ENCODE data around the gene CDKAL1.

DNA sequence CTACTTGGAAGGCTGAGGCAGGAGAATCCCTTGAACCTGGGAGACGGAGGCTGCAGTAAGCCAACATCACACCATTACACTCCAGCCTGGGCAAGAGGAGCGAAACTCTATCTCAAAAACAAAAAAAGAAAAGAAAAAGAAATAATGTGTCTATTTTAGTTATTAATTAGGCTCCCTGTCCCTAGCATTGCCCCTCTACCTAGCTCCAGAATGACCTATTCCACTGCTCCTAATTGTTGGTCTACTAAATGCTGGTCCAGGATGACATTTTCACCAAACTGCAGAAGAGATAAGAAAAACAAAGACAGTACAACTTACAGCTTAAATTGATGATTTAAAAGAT lies 629.6 kb downstream of the CDKAL1 start:
- TF ChIP-seq, protein P1, sequence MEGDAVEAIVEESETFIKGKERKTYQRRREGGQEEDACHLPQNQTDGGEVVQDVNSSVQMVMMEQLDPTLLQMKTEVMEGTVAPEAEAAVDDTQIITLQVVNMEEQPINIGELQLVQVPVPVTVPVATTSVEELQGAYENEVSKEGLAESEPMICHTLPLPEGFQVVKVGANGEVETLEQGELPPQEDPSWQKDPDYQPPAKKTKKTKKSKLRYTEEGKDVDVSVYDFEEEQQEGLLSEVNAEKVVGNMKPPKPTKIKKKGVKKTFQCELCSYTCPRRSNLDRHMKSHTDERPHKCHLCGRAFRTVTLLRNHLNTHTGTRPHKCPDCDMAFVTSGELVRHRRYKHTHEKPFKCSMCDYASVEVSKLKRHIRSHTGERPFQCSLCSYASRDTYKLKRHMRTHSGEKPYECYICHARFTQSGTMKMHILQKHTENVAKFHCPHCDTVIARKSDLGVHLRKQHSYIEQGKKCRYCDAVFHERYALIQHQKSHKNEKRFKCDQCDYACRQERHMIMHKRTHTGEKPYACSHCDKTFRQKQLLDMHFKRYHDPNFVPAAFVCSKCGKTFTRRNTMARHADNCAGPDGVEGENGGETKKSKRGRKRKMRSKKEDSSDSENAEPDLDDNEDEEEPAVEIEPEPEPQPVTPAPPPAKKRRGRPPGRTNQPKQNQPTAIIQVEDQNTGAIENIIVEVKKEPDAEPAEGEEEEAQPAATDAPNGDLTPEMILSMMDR (IDR thresholded peaks at IDR 0.05; ENCODE audit: borderline replicate concordance, extremely low read depth, low read length, poor library complexity, severe bottlenecking) = no peak
- TF ChIP-seq EZH2 (IDR thresholded peaks at IDR 0.05; ENCODE audit: borderline replicate concordance, low read depth, low read length, severe bottlenecking) = no peak

Data from DND-41 (cell line).